WI38 (cell line): ENCODE results near the gene SF3A2.

Experiments used
- H3K4me3 ChIP-seq: 2 replicates; pipeline ENCODE4 v1.5.1; 2011; ENCODE audit warnings: low read depth, mild to moderate bottlenecking, control low read depth, low read length
- TF ChIP-seq, protein P1 (sequence below): IDR thresholded peaks from 2 replicates; pipeline ENCODE4 v1.5.1; 2012; ENCODE audit warnings: low read depth, mild to moderate bottlenecking, control low read depth, low read length

Gene SF3A2

DNA sequence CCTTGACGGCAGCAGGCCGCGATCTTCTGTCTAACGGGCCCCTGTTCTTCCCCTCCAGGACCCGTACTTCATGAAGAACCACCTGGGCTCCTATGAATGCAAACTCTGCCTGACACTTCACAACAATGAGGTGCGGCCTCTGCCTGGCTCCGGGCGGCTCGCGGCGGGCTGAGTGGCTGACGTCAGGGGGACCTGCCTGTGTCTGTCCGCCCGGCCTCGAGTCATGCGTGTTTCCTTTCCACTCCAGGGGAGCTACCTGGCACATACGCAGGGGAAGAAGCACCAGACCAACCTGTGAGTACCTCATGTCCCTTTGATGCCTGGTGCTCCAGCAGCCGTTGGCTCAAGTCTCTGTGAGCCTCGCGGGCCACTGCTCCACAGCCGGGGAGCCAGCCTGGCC is 7.9 kb downstream of the SF3A2 start:
- TF ChIP-seq, protein P1, sequence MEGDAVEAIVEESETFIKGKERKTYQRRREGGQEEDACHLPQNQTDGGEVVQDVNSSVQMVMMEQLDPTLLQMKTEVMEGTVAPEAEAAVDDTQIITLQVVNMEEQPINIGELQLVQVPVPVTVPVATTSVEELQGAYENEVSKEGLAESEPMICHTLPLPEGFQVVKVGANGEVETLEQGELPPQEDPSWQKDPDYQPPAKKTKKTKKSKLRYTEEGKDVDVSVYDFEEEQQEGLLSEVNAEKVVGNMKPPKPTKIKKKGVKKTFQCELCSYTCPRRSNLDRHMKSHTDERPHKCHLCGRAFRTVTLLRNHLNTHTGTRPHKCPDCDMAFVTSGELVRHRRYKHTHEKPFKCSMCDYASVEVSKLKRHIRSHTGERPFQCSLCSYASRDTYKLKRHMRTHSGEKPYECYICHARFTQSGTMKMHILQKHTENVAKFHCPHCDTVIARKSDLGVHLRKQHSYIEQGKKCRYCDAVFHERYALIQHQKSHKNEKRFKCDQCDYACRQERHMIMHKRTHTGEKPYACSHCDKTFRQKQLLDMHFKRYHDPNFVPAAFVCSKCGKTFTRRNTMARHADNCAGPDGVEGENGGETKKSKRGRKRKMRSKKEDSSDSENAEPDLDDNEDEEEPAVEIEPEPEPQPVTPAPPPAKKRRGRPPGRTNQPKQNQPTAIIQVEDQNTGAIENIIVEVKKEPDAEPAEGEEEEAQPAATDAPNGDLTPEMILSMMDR, result no peak
- no peak overlapping the region for H3K4me3 ChIP-seq

DNA sequence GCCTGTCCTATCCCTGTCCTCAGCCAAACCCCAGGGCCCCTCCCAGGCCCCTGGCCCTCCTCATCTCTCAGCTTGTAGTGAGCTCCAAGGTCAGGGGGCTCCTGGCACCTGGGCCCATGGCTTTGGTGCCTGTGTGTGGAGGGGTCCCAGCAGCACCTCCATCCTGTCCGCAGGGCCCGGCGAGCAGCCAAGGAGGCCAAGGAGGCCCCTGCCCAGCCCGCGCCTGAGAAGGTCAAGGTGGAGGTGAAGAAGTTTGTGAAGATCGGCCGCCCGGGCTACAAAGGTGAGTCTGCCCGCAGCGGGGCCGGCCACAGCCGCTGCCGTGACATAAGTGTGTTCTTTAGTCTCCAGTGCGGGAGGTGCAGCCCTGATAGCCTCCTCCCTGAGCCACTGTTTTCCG is 8.6 kb downstream of the SF3A2 start:
- H3K4me3 ChIP-seq, result no peak overlapping the region
- TF ChIP-seq, protein P1, result no peak

DNA sequence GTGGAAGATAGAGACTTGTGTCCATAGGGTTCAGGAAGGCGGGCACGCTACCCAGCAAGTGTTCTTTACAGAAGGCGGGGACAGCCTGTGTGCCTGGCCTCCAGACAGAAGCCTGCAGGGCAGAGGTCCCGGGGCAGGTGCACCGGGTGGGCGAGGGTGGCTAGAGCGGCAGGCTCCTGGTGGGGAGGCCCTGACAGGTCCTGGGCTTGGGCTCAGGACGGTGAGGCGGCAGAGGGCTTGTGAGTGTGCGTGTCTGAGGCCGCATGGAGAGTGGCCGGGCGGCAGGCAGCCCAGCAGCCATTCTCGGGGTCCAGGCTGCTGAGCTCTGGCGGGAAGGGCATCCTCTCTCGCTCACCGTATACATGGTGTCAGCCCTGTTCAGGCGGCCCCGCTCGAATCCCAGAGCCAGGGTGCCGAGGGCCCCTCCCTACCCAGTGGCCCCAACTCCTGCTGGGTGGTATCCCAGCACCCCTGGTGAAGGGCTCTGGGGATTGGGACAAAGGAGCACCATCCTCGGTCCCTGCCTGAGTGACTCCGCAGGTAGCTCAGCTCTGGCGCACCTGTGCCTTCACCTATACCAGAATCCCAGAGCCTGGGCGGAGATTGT is 9.5 kb downstream of the SF3A2 start:
- no peak overlapping the region for H3K4me3 ChIP-seq
- TF ChIP-seq, protein P1, result no peak

DNA sequence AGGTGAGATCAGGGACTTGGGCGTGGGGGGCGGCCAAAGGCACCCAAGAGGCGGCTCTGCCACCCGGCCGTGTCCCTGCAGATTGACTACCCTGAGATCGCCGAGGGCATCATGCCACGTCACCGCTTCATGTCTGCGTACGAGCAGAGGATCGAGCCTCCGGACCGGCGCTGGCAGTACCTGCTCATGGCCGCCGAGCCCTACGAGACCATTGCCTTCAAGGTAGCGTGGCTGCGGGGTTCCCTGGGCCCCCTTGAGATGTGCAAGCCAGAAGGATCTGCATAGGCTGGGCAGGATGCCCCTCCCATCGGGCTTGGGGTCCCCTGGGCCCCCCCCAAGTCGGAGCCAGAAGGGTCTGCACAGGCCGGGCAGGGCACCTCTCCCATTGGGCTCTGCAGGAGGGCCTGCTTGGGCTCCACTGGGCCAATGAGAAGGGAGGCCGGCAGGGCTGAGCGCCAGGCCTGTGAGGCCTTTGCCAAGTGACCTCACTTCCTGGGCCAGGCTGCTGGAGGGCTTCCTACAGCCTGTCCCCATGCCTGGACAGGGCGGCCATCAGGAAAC is 10.3 kb downstream of the SF3A2 start:
- no peak overlapping the region for H3K4me3 ChIP-seq
- TF ChIP-seq, protein P1, result no peak

DNA sequence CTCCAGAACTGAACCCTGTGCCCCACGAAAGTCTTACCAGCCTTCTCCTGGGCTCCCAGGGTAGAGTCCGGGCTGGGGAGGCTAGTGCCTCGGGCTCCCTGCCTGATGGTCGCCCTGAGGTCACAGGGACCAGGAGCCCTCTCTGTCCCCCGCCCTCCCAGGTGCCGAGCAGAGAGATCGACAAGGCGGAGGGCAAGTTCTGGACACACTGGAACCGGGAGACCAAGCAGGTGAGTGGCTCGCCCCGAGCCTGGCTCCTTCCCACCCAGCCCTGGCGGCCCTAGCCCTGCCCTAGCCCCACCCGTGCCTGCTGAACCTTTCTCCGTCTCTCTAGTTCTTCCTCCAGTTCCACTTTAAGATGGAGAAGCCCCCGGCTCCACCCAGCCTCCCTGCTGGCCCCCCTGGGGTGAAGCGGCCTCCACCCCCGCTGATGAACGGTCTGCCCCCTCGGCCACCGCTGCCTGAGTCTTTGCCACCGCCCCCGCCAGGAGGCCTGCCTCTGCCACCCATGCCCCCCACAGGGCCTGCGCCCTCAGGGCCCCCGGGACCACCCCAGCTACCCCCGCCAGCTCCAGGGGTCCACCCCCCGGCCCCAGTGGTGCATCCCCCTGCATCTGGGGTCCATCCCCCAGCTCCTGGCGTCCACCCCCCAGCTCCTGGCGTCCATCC is 10.9 kb downstream of the SF3A2 start:
- H3K4me3 ChIP-seq, result no peak overlapping the region
- TF ChIP-seq, protein P1, result no peak

DNA sequence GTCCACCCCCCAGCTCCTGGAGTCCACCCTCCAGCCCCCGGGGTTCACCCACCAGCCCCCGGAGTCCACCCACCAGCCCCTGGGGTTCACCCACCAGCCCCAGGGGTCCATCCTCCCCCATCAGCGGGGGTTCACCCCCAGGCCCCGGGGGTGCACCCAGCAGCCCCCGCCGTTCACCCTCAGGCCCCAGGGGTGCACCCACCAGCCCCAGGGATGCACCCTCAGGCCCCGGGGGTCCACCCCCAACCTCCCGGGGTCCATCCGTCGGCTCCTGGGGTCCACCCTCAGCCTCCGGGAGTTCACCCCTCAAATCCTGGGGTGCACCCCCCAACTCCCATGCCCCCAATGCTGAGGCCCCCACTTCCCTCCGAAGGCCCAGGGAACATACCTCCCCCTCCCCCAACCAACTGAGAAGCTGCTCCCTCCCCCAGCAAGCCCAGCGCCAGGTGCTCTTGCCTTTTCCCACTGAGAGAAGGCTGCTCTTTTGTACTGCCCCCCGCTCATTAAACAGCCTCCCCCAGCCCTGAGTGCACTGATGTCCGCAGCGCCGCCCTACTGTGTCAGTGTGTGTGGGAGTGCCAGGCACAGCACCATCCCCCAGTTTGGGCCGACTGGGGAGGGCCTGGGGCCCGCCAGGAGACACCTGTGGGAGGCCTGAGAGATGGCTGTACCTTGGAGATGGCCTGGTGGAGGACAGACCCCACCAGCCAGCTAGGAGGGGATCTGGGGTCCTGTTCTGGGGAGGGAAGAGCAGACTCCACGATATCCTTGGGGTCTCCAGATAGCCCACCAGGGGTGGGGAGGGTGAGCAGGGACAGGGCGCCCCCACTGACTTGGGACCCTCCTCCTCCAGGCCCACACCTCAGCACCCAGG is 11.7 kb downstream of the SF3A2 start:
- TF ChIP-seq, protein P1, result no peak
- H3K4me3 ChIP-seq, result no peak overlapping the region
